Left ventricle myocardium inferior (tissue), 1 donor: ENCODE measurements around the gene ANKRD12. TPM values are rescaled to one million over a fixed set of nuclear protein-coding genes. Genes with fewer than 3 reads are reported as not detected.

Source experiments
- DNase-seq: peaks from one replicate; pipeline ENCODE4 v3.0.0-alpha.2; 2020
- H3K27ac ChIP-seq: fragments of 200-600 bp; replicated peaks from 2 replicates; pipeline ENCODE4 v1.8.0; 2021
- H3K27me3 ChIP-seq: fragments of 200-600 bp; 2 replicates; pipeline ENCODE4 v1.8.0; 2021; ENCODE audit warnings: low read depth
- H3K36me3 ChIP-seq: fragments of 200-600 bp; 2 replicates; pipeline ENCODE4 v1.8.0; 2021
- H3K4me1 ChIP-seq: fragments of 200-600 bp; 2 replicates; pipeline ENCODE4 v1.8.0; 2021
- H3K4me3 ChIP-seq: fragments of 200-600 bp; 2 replicates; pipeline ENCODE4 v1.8.0; 2021; ENCODE audit warnings: mild to moderate bottlenecking, moderate library complexity
- H3K9me3 ChIP-seq: fragments of 200-600 bp; replicated peaks from 2 replicates; pipeline ENCODE4 v1.8.0; 2021
- CTCF ChIP-seq: fragments of 200-600 bp; IDR thresholded peaks from 2 replicates; pipeline ENCODE4 v1.8.0; 2021; ENCODE audit warnings: antibody characterized with exemption, mild to moderate bottlenecking, borderline replicate concordance
- intact Hi-C: fragments of 100-400 bp; cut with micrococcal nuclease; formaldehyde crosslinking; loops from one replicate; pipeline ENCODE4 v1.11.0; 2022
- total RNA-seq: library from RNA; stranded (reverse); fragmentation: NEBNext Ultra II Directional; extraction: Animal tissue kit (Norgen Biotek cat#: 25700); gene quantifications from one replicate; pipeline ENCODE4 v1.2.1, GENCODE V29; 2021
- donor health status: DM: no; HTN: yes; CAD: no; lungs with severe emphysema.

Gene ANKRD12
- total RNA-seq, 1 donor from 2014 or later: 49.3 TPM

- intact Hi-C loops: no loop called here
- H3K27me3 ChIP-seq: no peaks in the 10 kb centered on the region
- no peaks in the 10 kb centered on the region for H3K4me1 ChIP-seq
- no peak overlapping the region for H3K4me3 ChIP-seq
- H3K9me3 ChIP-seq: peaks cover 49% of the 10 kb centered on the region
- H3K36me3 ChIP-seq: no peaks in the 10 kb centered on the region
- no peak overlapping the region for H3K27ac ChIP-seq
- no peak for TF ChIP-seq CTCF
- DNase-seq: no peak
Observed at GRCh38 chr18:9297007-9297393, 160.4 kb downstream of the ANKRD12 start.

GRCh38 chr18:9304388-9305070 is 167.9 kb downstream of the ANKRD12 start:
- no peak for DNase-seq
- no peak for TF ChIP-seq CTCF
- H3K4me3 ChIP-seq: no peak overlapping the region
- no peak overlapping the region for H3K27ac ChIP-seq
- H3K9me3 ChIP-seq: peaks cover 47% of the 10 kb centered on the region
- intact Hi-C loops: no loop called here
- no peaks in the 10 kb centered on the region for H3K36me3 ChIP-seq
- H3K27me3 ChIP-seq: no peaks in the 10 kb centered on the region
- no peaks in the 10 kb centered on the region for H3K4me1 ChIP-seq

GRCh38 chr18:9319333-9319732 is 182.8 kb downstream of the ANKRD12 start:
- TF ChIP-seq CTCF: no peak
- no peak for DNase-seq
- intact Hi-C loops: no loop called here

GRCh38 chr18:9321017-9321452 is 184.5 kb downstream of the ANKRD12 start:
- intact Hi-C loops: no loop called here
- Histone ChIP-seq H3K27ac (no peak overlapping the region), H3K4me1 (no peaks in the 10 kb centered on the region), H3K9me3 (no peaks in the 10 kb centered on the region), H3K36me3 (no peaks in the 10 kb centered on the region), H3K27me3 (peaks cover 7% of the 10 kb centered on the region), H3K4me3 (no peak overlapping the region)
- no peak for TF ChIP-seq CTCF
- DNase-seq: no peak

More at GRCh38 chr18:9319333-9319732, 182.8 kb downstream of the ANKRD12 start:
- Histone ChIP-seq H3K36me3 (no peaks in the 10 kb centered on the region), H3K4me1 (no peaks in the 10 kb centered on the region), H3K27me3 (peaks cover 7% of the 10 kb centered on the region), H3K4me3 (no peak overlapping the region), H3K27ac (no peak overlapping the region), H3K9me3 (no peaks in the 10 kb centered on the region)

GRCh38 chr18:9321736-9322135 is 185.2 kb downstream of the ANKRD12 start:
- Histone ChIP-seq H3K9me3 (no peaks in the 10 kb centered on the region), H3K36me3 (no peaks in the 10 kb centered on the region), H3K27ac (no peak overlapping the region), H3K4me3 (no peak overlapping the region), H3K4me1 (no peaks in the 10 kb centered on the region), H3K27me3 (peaks cover 7% of the 10 kb centered on the region)
- intact Hi-C loops: no loop called here
- DNase-seq: no peak
- TF ChIP-seq CTCF: no peak
